ENCODE data around the gene PTPRS.

The PTPRS gene

DNA sequence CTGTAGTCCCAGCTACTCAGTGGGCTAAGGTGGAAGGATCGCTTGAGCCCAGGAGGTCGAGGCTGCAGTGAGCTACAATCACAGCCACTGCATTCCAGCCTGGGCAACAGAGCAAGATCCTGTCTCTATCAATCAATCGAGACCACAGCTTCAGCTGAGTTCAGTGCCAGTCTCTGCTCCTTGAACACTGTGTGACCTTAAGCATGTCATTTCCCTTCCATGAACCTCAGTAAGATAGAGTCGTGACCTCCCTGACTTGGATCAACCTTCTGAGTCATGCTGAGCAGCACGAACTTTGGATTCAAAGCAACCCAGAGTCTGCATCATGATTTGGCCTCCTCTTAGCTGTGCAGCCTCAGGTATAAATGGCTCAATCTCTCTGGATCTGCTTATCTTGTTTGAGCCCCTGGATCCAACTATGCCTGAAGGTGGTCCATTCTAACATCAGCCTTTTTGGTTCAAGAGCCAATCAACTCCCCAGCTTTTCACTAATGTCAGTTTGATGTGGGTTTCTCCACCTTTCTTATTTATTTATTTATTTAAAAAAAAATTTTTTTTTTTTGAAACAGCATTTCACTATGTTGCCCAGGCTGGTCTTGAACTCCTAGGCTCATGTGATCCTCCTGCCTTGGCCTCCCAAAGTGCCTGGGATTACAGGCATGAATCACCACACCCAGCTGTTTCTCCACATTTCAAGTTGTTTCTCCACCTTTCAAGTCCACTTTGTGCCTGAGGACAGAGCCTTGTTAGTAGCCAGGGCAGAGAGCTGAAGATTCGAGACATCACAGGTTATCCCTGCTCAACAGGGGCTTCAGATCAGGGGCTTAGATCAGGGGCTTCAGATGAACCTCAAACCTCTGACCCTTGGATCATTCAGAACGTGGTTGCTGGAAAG, 26.4 kb downstream of the PTPRS start:
- Histone ChIP-seq H3K4me2 (ENCODE audit: insufficient read depth, low read length) (no peak overlapping the region), H3K4me3 (ENCODE audit: low read depth in 1 of 2, low read length in 2 of 2) (no peak overlapping the region), H3K27ac (ENCODE audit: low read length) (no peak overlapping the region), H3K4me1 (ENCODE audit: insufficient read depth, low read length) (no peaks in the 10 kb centered on the region), H3K79me2 (ENCODE audit: insufficient read depth, low read length) (no peaks in the 10 kb centered on the region), H3K27me3 (ENCODE audit: insufficient read depth, low read length, poor library complexity) (no peaks in the 10 kb centered on the region), H3K36me3 (ENCODE audit: insufficient read depth, low read length) (no peaks in the 10 kb centered on the region), H3K9me3 (ENCODE audit: insufficient read depth, low read length, severe bottlenecking) (no peaks in the 10 kb centered on the region), H2AFZ (ENCODE audit: low read depth, low read length) (no peak overlapping the region), H4K20me1 (ENCODE audit: insufficient read depth, low read length) (no peaks in the 10 kb centered on the region), H3K9ac (ENCODE audit: low read depth, low read length) (no peak overlapping the region)
- ATAC-seq (ENCODE audit: insufficient read depth, low read depth) (no peak), DNase-seq (no peak)
- no peak for TF ChIP-seq EZH2 (IDR thresholded peaks at IDR 0.05; ENCODE audit: borderline replicate concordance, low read depth, low read length, severe bottlenecking)
- TF ChIP-seq, protein P1, sequence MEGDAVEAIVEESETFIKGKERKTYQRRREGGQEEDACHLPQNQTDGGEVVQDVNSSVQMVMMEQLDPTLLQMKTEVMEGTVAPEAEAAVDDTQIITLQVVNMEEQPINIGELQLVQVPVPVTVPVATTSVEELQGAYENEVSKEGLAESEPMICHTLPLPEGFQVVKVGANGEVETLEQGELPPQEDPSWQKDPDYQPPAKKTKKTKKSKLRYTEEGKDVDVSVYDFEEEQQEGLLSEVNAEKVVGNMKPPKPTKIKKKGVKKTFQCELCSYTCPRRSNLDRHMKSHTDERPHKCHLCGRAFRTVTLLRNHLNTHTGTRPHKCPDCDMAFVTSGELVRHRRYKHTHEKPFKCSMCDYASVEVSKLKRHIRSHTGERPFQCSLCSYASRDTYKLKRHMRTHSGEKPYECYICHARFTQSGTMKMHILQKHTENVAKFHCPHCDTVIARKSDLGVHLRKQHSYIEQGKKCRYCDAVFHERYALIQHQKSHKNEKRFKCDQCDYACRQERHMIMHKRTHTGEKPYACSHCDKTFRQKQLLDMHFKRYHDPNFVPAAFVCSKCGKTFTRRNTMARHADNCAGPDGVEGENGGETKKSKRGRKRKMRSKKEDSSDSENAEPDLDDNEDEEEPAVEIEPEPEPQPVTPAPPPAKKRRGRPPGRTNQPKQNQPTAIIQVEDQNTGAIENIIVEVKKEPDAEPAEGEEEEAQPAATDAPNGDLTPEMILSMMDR (IDR thresholded peaks at IDR 0.05; ENCODE audit: borderline replicate concordance, extremely low read depth, low read length, poor library complexity, severe bottlenecking) = no peak

GRCh38 chr19:5313307-5313706, 27.3 kb downstream of the PTPRS start:
- no peaks in the 10 kb centered on the region for H3K9me3 ChIP-seq (ENCODE audit: insufficient read depth, low read length, severe bottlenecking)
- H3K4me1 ChIP-seq (ENCODE audit: insufficient read depth, low read length) = no peaks in the 10 kb centered on the region
- TF ChIP-seq, protein P1 (IDR thresholded peaks at IDR 0.05; ENCODE audit: borderline replicate concordance, extremely low read depth, low read length, poor library complexity, severe bottlenecking) = no peak
- no peak for TF ChIP-seq EZH2 (IDR thresholded peaks at IDR 0.05; ENCODE audit: borderline replicate concordance, low read depth, low read length, severe bottlenecking)
- H3K9ac ChIP-seq (ENCODE audit: low read depth, low read length) = no peak overlapping the region
- no peak overlapping the region for H3K4me2 ChIP-seq (ENCODE audit: insufficient read depth, low read length)
- no peak overlapping the region for H3K27ac ChIP-seq (ENCODE audit: low read length)
- H2AFZ ChIP-seq (ENCODE audit: low read depth, low read length) = no peak overlapping the region
- H3K79me2 ChIP-seq (ENCODE audit: insufficient read depth, low read length) = no peaks in the 10 kb centered on the region
- DNase-seq = no peak
- ATAC-seq (ENCODE audit: insufficient read depth, low read depth) = no peak
- H3K4me3 ChIP-seq (ENCODE audit: low read depth in 1 of 2, low read length in 2 of 2) = no peak overlapping the region
- H3K27me3 ChIP-seq (ENCODE audit: insufficient read depth, low read length, poor library complexity) = no peaks in the 10 kb centered on the region
- no peaks in the 10 kb centered on the region for H4K20me1 ChIP-seq (ENCODE audit: insufficient read depth, low read length)
- no peaks in the 10 kb centered on the region for H3K36me3 ChIP-seq (ENCODE audit: insufficient read depth, low read length)

GRCh38 chr19:5312058-5312457, 28.6 kb downstream of the PTPRS start:
- H3K4me3 ChIP-seq (ENCODE audit: low read depth in 1 of 2, low read length in 2 of 2) = no peak overlapping the region
- DNase-seq = no peak
- H3K4me1 ChIP-seq (ENCODE audit: insufficient read depth, low read length) = no peaks in the 10 kb centered on the region
- H3K9ac ChIP-seq (ENCODE audit: low read depth, low read length) = no peak overlapping the region
- no peaks in the 10 kb centered on the region for H3K9me3 ChIP-seq (ENCODE audit: insufficient read depth, low read length, severe bottlenecking)
- H3K36me3 ChIP-seq (ENCODE audit: insufficient read depth, low read length) = no peaks in the 10 kb centered on the region
- H3K27me3 ChIP-seq (ENCODE audit: insufficient read depth, low read length, poor library complexity) = no peaks in the 10 kb centered on the region
- ATAC-seq (ENCODE audit: insufficient read depth, low read depth) = no peak
- no peak overlapping the region for H2AFZ ChIP-seq (ENCODE audit: low read depth, low read length)
- no peaks in the 10 kb centered on the region for H3K79me2 ChIP-seq (ENCODE audit: insufficient read depth, low read length)
- no peak for TF ChIP-seq EZH2 (IDR thresholded peaks at IDR 0.05; ENCODE audit: borderline replicate concordance, low read depth, low read length, severe bottlenecking)
- TF ChIP-seq, protein P1 (IDR thresholded peaks at IDR 0.05; ENCODE audit: borderline replicate concordance, extremely low read depth, low read length, poor library complexity, severe bottlenecking) = no peak
- no peak overlapping the region for H3K4me2 ChIP-seq (ENCODE audit: insufficient read depth, low read length)
- no peaks in the 10 kb centered on the region for H4K20me1 ChIP-seq (ENCODE audit: insufficient read depth, low read length)
- no peak overlapping the region for H3K27ac ChIP-seq (ENCODE audit: low read length)
